C4-2B (cell line): ENCODE measurements around the gene BTBD19.
"Not testable (repeated sequence)": the region's sequence is repeated elsewhere in the genome, so short reads cannot be mapped to it uniquely, and the experiment has no call there.

Experiments
- H3K27ac ChIP-seq: fragments of 450-650 bp; 2 replicates; pipeline ENCODE4 v1.5.1; 2017
- ZFX ChIP-seq: fragments of 450-650 bp; IDR thresholded peaks from 2 replicates; pipeline ENCODE4 v1.6.1; 2017
- TF ChIP-seq, protein P1 (sequence below): fragments of 450-650 bp; conservative IDR thresholded peaks from 2 replicates; pipeline ENCODE4 v1.5.1; 2017; ENCODE audit warnings: mild to moderate bottlenecking

BTBD19 gene

DNA sequence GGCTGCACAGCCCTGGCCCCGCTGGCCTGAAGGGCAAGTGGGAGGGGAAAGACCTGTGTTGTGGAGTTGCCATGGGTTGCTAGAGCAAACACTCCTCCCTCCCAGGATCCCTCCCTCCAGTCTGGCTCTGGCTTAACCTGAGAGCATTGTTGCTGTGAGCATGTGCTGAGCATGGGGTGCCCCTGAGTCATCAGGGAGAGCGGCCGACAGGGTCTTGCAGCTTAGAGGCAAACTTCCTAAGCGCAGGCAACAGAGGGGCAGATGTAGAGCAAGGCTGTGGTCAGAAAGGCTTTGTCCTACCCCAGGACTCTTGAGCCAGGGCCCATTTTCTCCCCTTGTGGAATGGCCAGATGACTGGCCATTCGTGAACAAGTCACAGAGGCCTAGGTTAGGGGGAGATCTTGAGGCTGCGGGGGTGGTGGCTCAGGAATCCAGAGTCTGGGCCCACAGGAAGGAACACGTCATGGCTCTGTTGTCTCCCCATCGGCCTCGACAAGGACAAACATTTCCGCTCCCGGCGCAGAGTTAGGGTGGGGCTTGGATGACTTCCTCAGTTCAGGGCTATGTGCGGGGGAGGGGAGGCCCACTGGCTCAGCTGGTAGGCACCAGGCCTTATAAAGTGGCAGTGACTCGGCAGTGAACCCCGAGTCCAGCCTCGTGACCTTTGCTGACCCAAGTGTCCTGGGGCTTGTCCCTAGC, 810 bp upstream of the BTBD19 start:
- H3K27ac ChIP-seq = peak overlapping the region; percentile 81
- no peak for TF ChIP-seq ZFX
- TF ChIP-seq, protein P1, sequence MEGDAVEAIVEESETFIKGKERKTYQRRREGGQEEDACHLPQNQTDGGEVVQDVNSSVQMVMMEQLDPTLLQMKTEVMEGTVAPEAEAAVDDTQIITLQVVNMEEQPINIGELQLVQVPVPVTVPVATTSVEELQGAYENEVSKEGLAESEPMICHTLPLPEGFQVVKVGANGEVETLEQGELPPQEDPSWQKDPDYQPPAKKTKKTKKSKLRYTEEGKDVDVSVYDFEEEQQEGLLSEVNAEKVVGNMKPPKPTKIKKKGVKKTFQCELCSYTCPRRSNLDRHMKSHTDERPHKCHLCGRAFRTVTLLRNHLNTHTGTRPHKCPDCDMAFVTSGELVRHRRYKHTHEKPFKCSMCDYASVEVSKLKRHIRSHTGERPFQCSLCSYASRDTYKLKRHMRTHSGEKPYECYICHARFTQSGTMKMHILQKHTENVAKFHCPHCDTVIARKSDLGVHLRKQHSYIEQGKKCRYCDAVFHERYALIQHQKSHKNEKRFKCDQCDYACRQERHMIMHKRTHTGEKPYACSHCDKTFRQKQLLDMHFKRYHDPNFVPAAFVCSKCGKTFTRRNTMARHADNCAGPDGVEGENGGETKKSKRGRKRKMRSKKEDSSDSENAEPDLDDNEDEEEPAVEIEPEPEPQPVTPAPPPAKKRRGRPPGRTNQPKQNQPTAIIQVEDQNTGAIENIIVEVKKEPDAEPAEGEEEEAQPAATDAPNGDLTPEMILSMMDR = no peak

DNA sequence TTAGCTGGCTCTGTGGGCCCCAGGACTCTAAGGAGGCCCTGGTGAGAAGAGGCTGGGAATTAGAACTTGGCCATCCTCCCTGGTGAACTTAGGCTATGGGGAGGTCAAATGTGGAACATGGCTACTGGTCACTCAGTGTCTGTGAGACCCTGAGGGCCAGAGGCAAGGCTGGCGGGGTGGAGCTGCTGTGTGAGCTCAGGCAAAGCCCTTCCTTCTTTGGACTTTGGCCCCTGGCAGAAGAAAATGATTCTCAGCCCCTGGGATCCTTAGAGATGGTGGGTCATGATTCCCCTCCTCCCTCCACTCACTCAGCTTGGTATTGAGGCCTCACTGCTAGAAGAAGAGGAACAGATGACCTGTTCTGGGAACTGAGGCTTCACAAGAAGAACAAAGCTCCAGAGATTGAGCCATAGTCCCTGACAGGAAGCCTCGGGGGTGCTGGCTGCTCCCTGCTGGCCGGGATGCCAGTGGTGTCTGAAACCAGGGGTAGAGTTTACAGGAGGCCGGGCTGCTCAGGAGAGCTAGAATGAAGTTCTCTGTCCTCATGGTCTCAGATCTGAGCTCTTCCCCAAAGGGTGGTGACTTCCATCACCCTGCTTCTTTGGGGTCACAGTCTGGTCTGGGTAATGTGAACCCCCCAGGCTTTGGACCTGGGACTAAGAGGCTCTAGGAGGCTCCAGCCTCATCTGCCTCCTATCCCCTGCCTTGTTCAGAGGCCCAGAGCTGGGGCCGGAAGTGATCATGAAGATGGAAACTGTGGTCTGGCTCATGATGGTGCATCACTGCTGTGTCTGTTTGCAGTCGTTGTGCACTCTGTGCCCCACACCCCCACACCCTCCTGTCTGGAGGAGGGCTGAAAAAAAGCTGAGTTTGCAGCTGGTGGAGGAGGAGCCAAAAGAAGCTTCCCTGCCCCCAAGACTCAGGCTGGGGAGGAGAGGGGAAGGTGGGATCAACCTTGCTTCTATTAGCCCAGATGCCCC, 905 bp downstream of the BTBD19 start:
- H3K27ac ChIP-seq = peak overlapping the region; percentile 52
- TF ChIP-seq ZFX = no peak
- TF ChIP-seq, protein P1 = no peak

DNA sequence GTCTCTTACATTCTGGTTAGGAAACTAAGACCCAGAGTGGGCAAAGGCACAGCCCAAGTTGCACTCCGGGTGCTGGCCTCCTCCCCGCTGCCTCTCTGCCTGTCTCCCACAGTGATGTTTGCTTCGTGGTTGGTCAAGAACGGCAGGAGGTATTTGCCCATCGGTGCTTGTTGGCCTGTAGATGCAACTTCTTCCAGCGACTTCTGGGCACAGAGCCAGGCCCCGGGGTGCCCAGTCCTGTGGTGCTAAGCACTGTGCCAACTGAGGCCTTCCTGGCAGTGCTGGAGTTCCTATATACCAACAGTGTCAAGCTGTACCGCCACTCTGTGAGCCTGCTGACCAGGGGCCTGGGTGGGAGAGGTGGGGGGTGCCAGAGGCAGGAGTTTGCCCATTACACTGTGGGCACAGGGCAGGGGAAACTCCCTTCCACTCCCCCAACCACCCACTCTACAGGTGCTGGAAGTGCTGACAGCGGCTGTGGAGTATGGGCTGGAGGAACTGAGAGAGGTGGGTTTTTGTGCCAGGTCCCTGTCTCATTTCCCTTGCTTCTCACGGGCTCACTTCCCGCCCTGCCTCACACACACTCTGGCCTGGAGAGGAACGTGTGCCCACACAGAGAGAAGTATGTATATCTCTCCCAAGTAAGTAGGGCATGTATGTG, 1.9 kb downstream of the BTBD19 start:
- TF ChIP-seq ZFX = no peak
- TF ChIP-seq, protein P1 = no peak
- peak overlapping the region; percentile 52 for H3K27ac ChIP-seq

DNA sequence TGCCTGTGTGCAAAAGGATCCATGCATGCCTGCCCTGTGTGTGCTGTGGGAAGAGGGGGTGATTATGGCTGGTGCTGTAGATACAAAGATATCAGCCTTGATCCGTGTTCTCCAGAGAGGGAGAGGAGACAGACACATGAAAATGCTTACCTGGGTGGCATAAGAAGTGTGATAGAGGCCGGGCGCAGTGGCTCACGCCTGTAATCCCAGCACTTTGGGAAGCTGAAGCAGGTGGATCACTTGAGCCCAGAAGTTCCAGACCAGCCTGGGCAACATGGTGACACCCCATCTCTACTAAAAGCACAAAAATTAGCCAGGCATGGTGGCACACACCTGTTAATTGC, 2.4 kb downstream of the BTBD19 start:
- peak overlapping the region; percentile 52 for H3K27ac ChIP-seq

DNA sequence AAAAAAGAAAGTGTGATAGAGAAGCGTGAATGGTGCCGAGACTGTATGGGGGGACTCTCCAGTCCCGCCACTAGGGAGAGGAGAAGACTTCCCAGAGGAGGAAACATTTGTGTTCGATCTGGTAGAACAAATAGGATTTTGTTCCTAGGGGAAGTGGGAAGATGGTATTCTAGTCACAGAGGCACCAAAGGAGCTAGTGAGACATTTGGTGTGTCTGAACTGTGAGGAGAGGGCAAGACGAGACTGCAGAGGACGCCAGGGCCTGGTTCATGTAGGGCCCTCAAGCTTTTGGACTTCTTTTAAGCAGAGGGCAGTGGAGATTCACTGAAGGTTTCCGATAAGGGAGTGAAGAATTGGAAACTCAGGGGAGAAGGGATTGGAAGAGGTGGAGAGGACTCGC, 2.9 kb downstream of the BTBD19 start:
- no peak overlapping the region for H3K27ac ChIP-seq
- no peak for TF ChIP-seq ZFX
- TF ChIP-seq, protein P1 = no peak

DNA sequence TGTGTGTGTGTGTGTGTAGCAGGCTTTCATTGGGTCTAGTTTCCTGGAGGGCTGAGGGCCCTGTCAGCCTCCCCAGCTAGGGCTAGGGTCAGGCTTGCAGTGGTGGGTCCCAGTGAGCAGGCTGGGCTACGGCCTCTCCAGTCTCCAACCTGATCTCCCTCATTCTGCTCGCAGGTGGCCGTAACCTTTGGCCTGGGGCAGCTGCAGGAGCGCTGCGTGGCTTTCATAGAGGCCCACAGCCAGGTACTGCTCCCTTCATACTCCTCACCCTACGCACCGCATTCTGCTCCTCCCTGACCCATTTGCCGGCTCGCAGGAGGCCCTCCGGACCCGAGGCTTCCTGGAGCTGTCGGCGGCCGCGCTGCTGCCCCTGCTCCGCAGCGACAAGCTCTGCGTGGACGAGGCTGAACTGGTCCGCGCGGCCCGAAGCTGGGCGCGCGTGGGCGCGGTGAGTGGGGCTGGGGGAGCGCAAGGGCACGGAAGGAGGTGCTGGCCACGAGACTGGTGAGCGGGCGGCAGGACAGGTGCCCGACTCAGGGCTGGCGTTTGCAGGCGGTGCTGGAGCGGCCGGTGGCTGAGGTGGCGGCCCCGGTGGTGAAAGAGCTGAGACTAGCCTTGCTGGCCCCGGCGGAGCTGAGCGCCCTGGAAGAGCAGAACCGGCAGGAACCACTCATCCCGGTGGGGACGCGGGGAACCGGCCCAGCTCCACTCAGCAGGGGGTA, 4.7 kb downstream of the BTBD19 start:
- peak overlapping the region; percentile 76 for H3K27ac ChIP-seq
- TF ChIP-seq, protein P1 = no peak
- TF ChIP-seq ZFX = no peak

DNA sequence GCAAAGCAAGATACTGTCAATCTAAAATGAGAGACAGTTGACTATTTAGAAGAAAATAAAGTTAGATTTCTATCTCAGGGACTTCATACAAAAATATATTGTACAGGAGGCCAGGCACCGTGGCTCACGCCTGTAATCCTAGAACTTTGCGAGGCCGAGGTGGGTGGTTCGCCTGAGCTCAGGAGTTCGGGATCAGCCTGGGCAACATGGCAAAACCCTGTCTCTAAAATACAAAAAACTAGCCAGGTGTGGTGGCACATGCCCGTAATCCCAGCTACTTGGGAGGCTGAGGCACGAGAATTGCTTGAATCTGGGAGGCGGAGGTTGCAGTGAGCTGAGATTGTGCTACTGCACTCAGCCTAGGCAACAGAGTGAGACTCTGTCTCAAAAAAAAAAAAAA, 7.6 kb downstream of the BTBD19 start:
- not testable (repeated sequence) for H3K27ac ChIP-seq
